Hematopoietic multipotent progenitor cell (in vitro differentiated cells): Measurements from ENCODE around the gene FRMPD4. TPM values are rescaled to one million over a fixed set of nuclear protein-coding genes. Genes with fewer than 3 reads are reported as not detected.

Experiments used
- DNase-seq, 3 donors: peaks; one replicate each; pipeline ENCODE4 v3.0.0-alpha.2; 2011 to 2015; ENCODE audit warnings: low read depth in 2 of 3, low spot score in 2 of 3
- total RNA-seq: library from RNA; depleted of rRNA; stranded (reverse); fragments of >200 nt; gene quantifications from one replicate; pipeline ENCODE4 v1.2.3, GENCODE V29; 2012

The FRMPD4 gene
- total RNA-seq, 1 donor = not detected

DNA sequence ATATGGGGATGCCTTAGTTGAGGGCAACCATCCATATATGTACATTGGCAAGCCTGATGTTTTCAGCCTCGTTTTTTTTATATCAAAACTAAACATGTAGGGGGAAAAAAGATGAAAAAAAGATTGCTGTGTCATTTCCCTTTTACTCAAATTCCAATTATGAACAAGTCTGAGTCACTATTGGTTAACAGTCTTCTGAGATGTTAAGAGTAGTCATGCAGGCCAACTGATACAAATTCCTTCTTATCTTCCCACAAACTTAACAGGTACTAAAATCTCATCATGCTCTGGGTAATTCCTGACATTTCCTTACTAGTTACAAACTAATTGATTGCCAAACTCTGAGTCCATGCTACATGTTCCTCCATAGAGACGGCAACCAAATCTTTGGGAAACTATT lies 222.1 kb downstream of the FRMPD4 start:
- no peak for DNase-seq

- no peak for DNase-seq
Measured at GRCh38 chrX:12360986-12361598, 222.8 kb downstream of the FRMPD4 start.

- no peak for DNase-seq
Measured at GRCh38 chrX:12363216-12363615, 224.9 kb downstream of the FRMPD4 start.

DNA sequence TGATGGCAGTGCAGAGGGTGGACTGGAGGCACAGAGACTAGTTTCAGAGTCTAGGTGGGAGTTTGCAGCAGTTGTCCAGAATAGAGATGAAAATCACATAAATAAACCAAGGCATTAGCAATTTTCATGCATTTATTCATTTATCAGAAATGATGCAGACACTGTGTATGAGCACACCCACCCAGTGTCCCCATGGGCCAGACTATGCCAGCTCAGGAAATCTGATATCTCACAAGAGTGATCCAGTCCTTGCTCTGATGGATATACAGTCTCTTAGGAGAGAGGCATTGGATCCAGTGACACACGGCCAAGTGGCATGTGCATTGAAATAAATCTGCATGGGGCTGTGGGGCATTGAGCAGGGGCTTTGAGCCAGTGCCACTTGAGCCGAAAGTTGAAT lies 228.2 kb downstream of the FRMPD4 start:
- no peak for DNase-seq

- no peak for DNase-seq
Measured at GRCh38 chrX:12367254-12367653, 229.0 kb downstream of the FRMPD4 start.

DNA sequence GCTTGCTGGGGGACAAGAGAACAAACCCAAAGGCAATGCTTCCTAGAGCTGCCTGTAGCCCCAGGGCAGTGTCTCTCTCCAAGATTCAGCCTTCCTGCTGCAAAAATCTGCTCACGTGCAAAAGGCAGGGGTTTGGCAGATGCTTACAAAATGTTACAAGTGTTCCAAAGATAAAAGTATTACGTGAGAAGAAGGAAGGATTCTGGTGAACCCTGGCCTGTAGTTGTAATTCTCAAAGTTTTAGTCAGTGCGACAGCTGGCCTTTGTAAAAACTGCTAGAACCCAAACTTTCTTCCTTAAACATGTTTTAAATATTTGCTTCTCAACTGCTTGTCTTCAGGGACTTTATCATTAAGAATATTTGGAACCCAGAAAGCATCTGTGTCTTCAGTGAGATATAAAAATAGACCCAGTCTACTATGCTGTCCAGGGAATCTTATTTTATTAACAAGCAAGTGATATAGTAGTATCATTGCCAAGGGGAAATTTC lies 232.3 kb downstream of the FRMPD4 start:
- no peak for DNase-seq

- no peak for DNase-seq
Measured at GRCh38 chrX:12372111-12372510, 233.8 kb downstream of the FRMPD4 start.

DNA sequence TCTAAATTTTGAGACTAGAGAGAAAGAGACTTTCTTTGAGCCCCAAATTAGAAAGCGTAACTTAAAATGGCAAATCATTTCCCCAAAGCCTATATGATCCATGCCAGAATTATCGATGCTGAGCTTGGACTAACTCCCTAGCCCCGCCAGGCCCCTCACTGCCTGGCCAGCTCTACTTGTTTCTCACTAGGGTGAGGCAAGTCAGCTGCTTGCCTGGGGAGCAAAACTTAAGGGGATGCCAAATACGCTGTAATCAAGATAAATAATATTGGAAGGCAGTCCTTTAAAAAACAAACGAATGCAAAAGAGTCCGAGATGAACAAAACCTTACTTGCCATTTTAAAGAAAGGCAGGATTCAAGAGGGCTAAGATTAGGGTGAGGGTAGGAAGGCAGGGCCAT lies 236.0 kb downstream of the FRMPD4 start:
- DNase-seq = no peak

- DNase-seq = no peak
Measured at GRCh38 chrX:12378253-12378652, 240.0 kb downstream of the FRMPD4 start.

DNA sequence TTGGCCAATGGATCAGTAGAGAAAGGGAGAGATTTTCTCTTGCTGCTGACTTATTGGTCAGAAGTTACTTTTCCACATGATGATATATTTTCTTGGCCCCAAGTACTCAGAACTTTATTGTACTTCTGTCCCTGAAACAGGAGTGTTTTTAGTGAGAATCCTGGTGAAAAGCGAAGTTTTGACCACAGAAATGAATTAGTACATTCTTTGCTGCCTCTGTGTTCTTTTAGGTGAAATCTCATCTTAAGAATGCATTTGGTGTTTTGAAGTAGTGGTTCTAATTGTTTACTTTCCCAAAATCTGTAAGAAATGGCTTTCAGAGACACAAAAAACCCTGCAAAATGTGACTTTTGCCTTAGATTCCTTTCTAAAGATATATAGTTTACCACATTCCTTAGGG lies 240.4 kb downstream of the FRMPD4 start:
- DNase-seq = no peak

DNA sequence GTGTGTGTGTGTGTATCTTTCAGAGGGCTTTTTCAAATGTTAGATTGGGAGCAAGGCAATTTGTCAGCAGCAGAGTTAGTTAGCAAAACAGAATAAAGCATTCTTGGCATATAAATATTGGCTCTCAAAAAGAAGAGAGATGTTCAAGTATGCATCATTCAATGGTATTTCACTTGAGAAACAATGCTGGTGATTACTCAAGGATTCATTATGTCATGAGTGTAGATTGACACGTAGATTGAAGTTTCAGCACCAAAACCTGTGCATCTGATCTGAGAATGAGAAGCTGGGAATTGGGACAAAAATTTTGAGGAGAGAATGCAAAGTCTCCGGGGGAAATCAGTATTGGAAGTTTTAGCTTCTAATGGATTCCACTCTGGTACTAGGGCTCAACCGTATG lies 241.4 kb downstream of the FRMPD4 start:
- DNase-seq = no peak

- no peak for DNase-seq
Measured at GRCh38 chrX:12383196-12383595, 244.9 kb downstream of the FRMPD4 start.

GRCh38 chrX:12390301-12390700 lies 252.0 kb downstream of the FRMPD4 start:
- no peak for DNase-seq

DNA sequence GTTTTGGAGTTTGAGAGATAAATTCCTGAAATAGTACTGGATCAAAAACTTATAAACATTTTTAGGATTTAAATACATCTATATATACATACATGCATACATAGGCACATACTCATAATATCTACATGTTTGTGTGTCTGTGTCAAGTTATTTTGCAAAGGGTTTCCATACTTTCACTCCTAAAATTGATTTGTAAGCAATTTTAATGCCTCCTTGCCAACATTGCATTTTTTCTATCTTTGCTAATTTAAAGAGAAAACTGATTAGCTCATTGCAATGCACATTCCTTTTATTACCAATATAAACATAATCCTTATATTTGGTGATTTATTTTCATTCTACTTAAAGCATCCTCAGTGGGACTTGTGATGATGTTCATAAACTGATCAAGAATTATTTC lies 258.3 kb downstream of the FRMPD4 start:
- DNase-seq = no peak

- no peak for DNase-seq
Measured at GRCh38 chrX:12400218-12400617, 261.9 kb downstream of the FRMPD4 start.

- no peak for DNase-seq
Measured at GRCh38 chrX:12401252-12401651, 263.0 kb downstream of the FRMPD4 start.

DNA sequence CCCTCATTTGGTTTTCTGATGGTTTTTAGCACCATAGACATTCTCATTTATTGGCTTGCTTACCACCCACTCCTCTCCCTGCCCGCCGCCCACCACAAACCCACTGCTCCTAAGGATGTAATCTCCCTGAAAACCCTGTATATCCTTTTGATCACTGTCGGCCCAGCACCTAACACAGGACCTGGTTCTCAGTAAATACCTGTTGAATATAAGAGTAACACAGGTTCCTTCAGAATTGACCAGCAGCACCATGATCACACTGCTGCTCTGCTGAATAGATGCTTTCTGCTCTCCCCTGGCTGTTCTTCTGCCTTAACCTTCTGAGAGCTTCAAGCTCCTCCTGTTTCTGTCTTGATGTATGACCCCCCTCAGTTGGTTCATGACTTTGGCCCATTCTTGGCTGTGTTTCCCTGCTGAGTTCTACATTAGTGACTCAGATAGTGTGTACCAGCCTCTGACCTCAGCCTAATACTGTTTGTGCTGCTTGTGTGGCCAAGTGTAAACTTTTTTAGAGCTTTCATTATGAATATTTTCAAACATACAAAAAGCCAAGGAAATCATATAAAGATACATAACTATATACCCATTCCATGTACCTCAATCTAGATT lies 265.3 kb downstream of the FRMPD4 start:
- DNase-seq = no peak

DNA sequence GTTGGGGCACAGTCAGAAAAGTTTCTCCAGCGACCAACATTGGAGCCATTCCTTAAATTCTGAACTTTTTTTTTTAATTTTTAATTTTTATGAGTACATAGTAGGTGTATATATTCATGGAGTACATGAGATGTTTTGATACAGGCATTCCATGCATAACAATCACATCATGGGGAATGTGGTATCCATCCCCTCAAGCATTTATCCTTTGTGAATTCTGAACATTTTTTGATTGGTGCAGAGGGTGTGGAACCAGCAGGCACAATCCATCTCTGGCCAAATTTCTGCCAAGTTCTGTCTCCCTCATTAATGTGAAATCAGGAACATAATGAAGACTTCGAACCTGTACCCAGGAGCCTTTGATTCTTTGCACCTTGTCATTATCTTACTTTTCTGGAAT lies 267.0 kb downstream of the FRMPD4 start:
- no peak for DNase-seq

GRCh38 chrX:12410523-12410922 lies 272.2 kb downstream of the FRMPD4 start:
- no peak for DNase-seq

GRCh38 chrX:12411831-12412230 lies 273.6 kb downstream of the FRMPD4 start:
- DNase-seq = no peak

- DNase-seq = no peak
Measured at GRCh38 chrX:12412561-12412960, 274.3 kb downstream of the FRMPD4 start.

DNA sequence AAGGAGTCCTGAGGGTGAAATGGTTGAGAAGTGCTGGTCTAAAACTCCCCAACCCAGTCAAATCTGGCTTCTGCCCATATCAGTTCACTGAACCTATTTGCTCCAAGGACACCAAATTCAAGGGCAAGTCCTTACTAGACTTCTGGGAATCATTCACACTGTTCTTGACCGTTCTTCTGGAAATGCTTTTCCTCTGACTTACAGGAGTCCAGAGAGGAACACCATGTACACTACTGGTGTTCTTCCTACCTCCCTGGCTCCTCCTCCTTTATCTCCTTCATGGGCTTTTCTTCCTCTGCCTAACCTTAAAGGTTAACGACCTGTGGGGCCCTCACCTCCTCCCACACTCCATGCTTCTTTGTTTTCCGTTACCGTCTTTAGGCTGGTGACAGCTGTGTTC lies 281.3 kb downstream of the FRMPD4 start:
- no peak for DNase-seq

DNA sequence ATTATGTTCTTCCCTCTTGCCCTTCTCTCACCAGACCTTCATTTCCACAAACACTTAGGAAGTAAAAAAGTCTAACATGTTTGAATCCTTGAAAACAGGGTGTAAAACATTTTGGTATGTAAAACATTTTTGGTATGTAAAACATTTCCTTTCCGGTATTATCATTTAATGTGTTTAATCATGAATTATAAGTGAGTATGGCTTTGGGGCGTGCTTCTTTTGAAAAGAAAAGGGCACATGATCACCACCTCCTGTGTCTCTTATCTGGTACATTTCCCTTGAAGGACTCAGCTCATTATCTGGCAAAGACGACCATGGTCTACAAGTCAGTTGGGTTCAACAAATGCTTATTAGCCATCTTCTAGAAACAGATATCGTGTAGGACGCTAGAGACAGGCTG lies 283.6 kb downstream of the FRMPD4 start:
- no peak for DNase-seq
